Left lung (tissue), 10 donors: ENCODE results near the gene PRPH. TPM values are rescaled to one million over a fixed set of nuclear protein-coding genes. Genes with fewer than 3 reads are reported as not detected.

Experiments used
- ATAC-seq: fragments of 200-7000 bp; cut with Tn5 transposase; one replicate; pipeline ENCODE4 v1.9.1; 2020; ENCODE audit warnings: moderate library complexity
- DNase-seq, 4 donors: peaks; one replicate each; pipeline ENCODE4 v3.0.0-alpha.2; 2013 to 2020
- H3K27ac ChIP-seq, 2 donors: fragments of 200-600 bp; sonication (generic) in 1 of 2; one replicate each; pipeline versions ENCODE4 v1.5.0 to v1.8.0; 2020 to 2021
- H3K27me3 ChIP-seq, 2 donors: fragments of 200-600 bp; sonication (generic) in 1 of 2; one replicate each; pipeline versions ENCODE4 v1.5.0 to v1.8.0; 2020 to 2021
- H3K36me3 ChIP-seq, 2 donors: fragments of 200-600 bp; sonication (generic) in 1 of 2; one replicate each; pipeline versions ENCODE4 v1.5.0 to v1.8.0; 2020 to 2021
- H3K4me1 ChIP-seq, 2 donors: fragments of 200-600 bp; one replicate each; pipeline ENCODE4 v1.8.0; 2021
- H3K4me3 ChIP-seq, 2 donors: fragments of 200-600 bp; sonication (generic) in 1 of 2; one replicate each; pipeline versions ENCODE4 v1.5.0 to v1.8.0; 2020 to 2021; ENCODE audit warnings: mild to moderate bottlenecking in 1 of 2
- H3K9me3 ChIP-seq, 2 donors: fragments of 200-600 bp; sonication (generic) in 1 of 2; one replicate each; pipeline versions ENCODE4 v1.5.0 to v1.8.0; 2020 to 2021
- CTCF ChIP-seq, 2 donors: fragments of 200-600 bp; sonication (generic) in 1 of 2; IDR thresholded peaks; one replicate each; pipeline versions ENCODE4 v1.5.0 to v1.8.0; 2021; ENCODE audit warnings: antibody characterized with exemption in 2 of 2
- intact Hi-C, 2 donors: fragments of 100-400 bp; cut with DNase I; formaldehyde crosslinking; loops; one replicate each; pipeline versions ENCODE4 v1.11.2 to v1.14.2; 2022
- polyA plus RNA-seq, 6 donors: library from polyadenylated mRNA; unstranded; fragments of 120-200 nt; gene quantifications; one replicate each; pipeline ENCODE4 v1.2.1, GENCODE V29; 2013; ENCODE audit not compliant: insufficient read length in 6 of 6
- total RNA-seq, 2 donors: library from RNA; stranded (reverse); fragmentation: NEBNext Ultra II Directional; extraction: Animal tissue kit (Norgen Biotek cat#: 25700); gene quantifications; one replicate each; pipeline ENCODE4 v1.2.1, GENCODE V29; 2021
- donor health status: DM: no; HTN: yes; CAD: no.
- donor health status: DM: no; HTN: no; CAD: no.

The PRPH gene
- total and polyA plus RNA-seq, 8 donors, result 0.26 to 2.4 (median 1.7) TPM; not detected in 1

DNA sequence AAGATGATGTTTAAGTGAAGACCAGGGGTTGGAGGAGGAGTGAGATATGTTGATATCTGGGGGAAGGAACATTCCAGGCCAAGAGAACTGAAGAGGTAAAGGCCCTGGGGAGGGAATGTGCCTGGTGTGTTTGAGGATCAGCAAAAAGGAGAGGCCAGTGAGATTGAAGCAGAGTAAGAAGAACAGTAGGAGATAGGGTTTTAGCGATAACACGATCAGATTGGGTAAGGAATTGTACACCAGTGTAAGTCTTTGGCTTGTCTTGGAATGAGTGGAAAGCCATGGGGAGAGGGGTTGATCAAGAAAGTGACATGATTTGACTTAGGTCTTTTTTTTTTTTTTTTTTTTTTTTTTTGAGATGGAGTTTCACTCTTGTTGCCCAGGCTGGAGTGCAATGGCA, 32.9 kb downstream of the PRPH start:
- intact Hi-C loops, result no loop called here
- Histone ChIP-seq H3K36me3 (peaks cover 0 to 13% of the 10 kb centered on the region in 2 donors), H3K27ac (no peak overlapping the region), H3K27me3 (peaks cover under 1 to 18% of the 10 kb centered on the region in 2 donors), H3K9me3 (no peaks in the 10 kb centered on the region), H3K4me1 (peaks cover 3 to 19% of the 10 kb centered on the region in 2 donors), H3K4me3 (no peak overlapping the region)
- ATAC-seq (no peak), DNase-seq (no peak)
- TF ChIP-seq CTCF (IDR thresholded peaks at IDR 0.05), result no peak

DNA sequence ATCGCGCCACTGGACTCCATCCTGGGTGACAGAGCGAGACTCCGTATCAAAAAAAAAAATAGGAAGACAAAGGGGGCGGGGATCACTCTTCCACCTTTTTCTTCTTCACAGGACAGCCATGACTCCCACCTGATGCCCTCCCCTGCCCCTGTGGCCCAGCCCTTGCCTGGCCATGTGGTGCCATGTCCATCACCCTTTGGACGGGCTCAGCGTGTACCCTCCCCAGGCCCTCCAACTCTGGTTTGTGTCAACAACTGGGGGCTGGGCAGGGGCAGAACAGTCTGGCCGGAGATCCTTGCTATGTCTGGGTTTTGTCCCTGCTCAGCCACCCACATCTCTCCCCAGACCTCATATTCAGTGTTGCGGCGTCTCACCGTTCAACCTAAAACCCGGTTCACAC, 33.9 kb downstream of the PRPH start:
- H3K36me3 ChIP-seq, result peaks cover 0 to 13% of the 10 kb centered on the region in 2 donors
- TF ChIP-seq CTCF (IDR thresholded peaks at IDR 0.05), result no peak
- no peaks in the 10 kb centered on the region for H3K9me3 ChIP-seq
- no peak for DNase-seq
- H3K27ac ChIP-seq, result no peak overlapping the region
- no peak for ATAC-seq
- H3K4me3 ChIP-seq, result no peak overlapping the region
- intact Hi-C loops, result no loop called here
- peaks cover 7 to 18% of the 10 kb centered on the region in 2 donors for H3K4me1 ChIP-seq
- peaks cover 10 to 27% of the 10 kb centered on the region in 2 donors for H3K27me3 ChIP-seq

DNA sequence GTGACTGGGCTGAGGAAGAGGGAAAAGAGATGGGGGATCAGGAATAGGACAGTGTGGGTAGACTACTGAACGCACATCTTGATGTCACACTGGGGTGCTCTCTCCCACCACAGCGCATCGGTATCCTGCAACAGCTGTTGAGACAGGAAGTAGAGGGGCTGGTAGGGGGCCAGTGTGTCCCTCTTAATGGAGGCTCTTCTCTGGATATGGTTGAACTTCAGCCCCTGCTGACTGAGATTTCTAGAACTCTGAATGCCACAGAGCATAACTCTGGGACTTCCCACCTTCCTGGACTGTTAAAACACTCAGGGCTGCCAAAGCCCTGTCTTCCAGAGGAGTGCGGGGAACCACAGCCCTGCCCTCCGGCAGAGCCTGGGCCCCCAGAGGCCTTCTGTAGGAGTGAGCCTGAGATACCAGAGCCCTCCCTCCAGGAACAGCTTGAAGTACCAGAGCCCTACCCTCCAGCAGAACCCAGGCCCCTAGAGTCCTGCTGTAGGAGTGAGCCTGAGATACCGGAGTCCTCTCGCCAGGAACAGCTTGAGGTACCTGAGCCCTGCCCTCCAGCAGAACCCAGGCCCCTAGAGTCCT, 35.2 kb downstream of the PRPH start:
- Histone ChIP-seq H3K4me1 (peaks cover 7 to 15% of the 10 kb centered on the region in 2 donors), H3K27me3 (peaks cover 23 to 40% of the 10 kb centered on the region in 2 donors), H3K4me3 (no peak overlapping the region), H3K9me3 (no peaks in the 10 kb centered on the region), H3K36me3 (peaks cover 0 to 13% of the 10 kb centered on the region in 2 donors), H3K27ac (no peak overlapping the region)
- intact Hi-C loops, result no loop called here
- DNase-seq, result no peak
- ATAC-seq, result no peak
- TF ChIP-seq CTCF (IDR thresholded peaks at IDR 0.05), result no peak

GRCh38 chr12:49330631-49331379, 35.9 kb downstream of the PRPH start:
- peaks cover 29 to 47% of the 10 kb centered on the region in 2 donors for H3K27me3 ChIP-seq
- TF ChIP-seq CTCF (IDR thresholded peaks at IDR 0.05), result no peak
- H3K4me1 ChIP-seq, result peaks cover 7 to 15% of the 10 kb centered on the region in 2 donors
- ATAC-seq (no peak), DNase-seq (no peak)
- peaks cover 0 to 13% of the 10 kb centered on the region in 2 donors for H3K36me3 ChIP-seq
- H3K27ac ChIP-seq, result no peak overlapping the region
- no peaks in the 10 kb centered on the region for H3K9me3 ChIP-seq
- intact Hi-C loops, result no loop called here
- H3K4me3 ChIP-seq, result no peak overlapping the region
